K562 (cell line): ENCODE data around the gene ENO2. TPM values are rescaled to one million over a fixed set of nuclear protein-coding genes. Genes with fewer than 3 reads are reported as not detected.
A peak's percentile ranks its signal among the peaks of the same experiment; 100 is the strongest.

Experiments used
- CCNT2 ChIP-seq: IDR thresholded peaks from 2 replicates; pipeline ENCODE4 v1.6.1; 2011; ENCODE audit warnings: borderline replicate concordance, low read depth, mild to moderate bottlenecking, moderate library complexity, mixed read lengths, low read length; ENCODE audit not compliant: insufficient read length; ENCODE audit errors: extremely low read depth
- FIP1L1 ChIP-seq: fragments of 200-400 bp; formaldehyde crosslinking; IDR thresholded peaks from 2 replicates; pipeline ENCODE4 v1.6.1; 2018; ENCODE audit warnings: mild to moderate bottlenecking, low read depth, low read length; ENCODE audit not compliant: poor library complexity, severe bottlenecking
- FOXJ3 ChIP-seq: sonication (generic); formaldehyde crosslinking; IDR thresholded peaks from 2 replicates; pipeline ENCODE4 v1.4.0; 2020; ENCODE audit warnings: mild to moderate bottlenecking, missing genetic modification reagents
- HES1 ChIP-seq: fragments of 450-650 bp; IDR thresholded peaks from 2 replicates; pipeline ENCODE4 v1.6.1; 2016; ENCODE audit warnings: low read depth, mild to moderate bottlenecking, moderate library complexity
- HIVEP1 ChIP-seq: fragments of 250-450 bp; sonication (Bioruptor Pico); IDR thresholded peaks from 2 replicates; pipeline ENCODE4 v1.4.0; 2020; ENCODE audit warnings: mild to moderate bottlenecking
- KAT7 ChIP-seq: sonication (generic); formaldehyde crosslinking; IDR thresholded peaks from 2 replicates; pipeline ENCODE4 v1.8.0; 2022; ENCODE audit warnings: missing genetic modification reagents, mild to moderate bottlenecking, borderline replicate concordance
- RFX5 ChIP-seq: IDR thresholded peaks from 2 replicates; pipeline ENCODE4 v1.6.1; 2011; ENCODE audit warnings: low read depth, mild to moderate bottlenecking, improper control_type of control experiment, low read length
- SAFB ChIP-seq: fragments of 200-400 bp; formaldehyde crosslinking; IDR thresholded peaks from 2 replicates; pipeline ENCODE4 v1.6.1; 2017; ENCODE audit warnings: low read depth, low read length, borderline replicate concordance
- TAF9B ChIP-seq: fragments of 450-650 bp; IDR thresholded peaks from 2 replicates; pipeline ENCODE4 v1.6.1; 2018; ENCODE audit warnings: mild to moderate bottlenecking; ENCODE audit not compliant: partially characterized antibody
- ZBTB40 ChIP-seq, 2 experiments: fragments of 450-650 bp in 1 of 2; sonication (generic) in 1 of 2; formaldehyde crosslinking in 1 of 2; IDR thresholded peaks; 2 replicates each; pipeline versions ENCODE4 v1.7.1 to v1.9.0; 2016 to 2022; ENCODE audit warnings: inconsistent platforms in 1 of 2, mild to moderate bottlenecking in 1 of 2, missing genetic modification reagents in 1 of 2
- ZBTB7A ChIP-seq: IDR thresholded peaks from 2 replicates; pipeline ENCODE4 v1.6.1; 2011; ENCODE audit warnings: low read depth, mild to moderate bottlenecking, low read length, moderate library complexity, borderline replicate concordance; ENCODE audit not compliant: control insufficient read depth
- ZNF174 ChIP-seq: fragments of 250-450 bp; sonication (Bioruptor Pico); IDR thresholded peaks from 2 replicates; pipeline ENCODE4 v1.4.0; 2020; ENCODE audit warnings: mild to moderate bottlenecking
- ZNF398 ChIP-seq: fragments of 250-450 bp; sonication (Bioruptor Pico); IDR thresholded peaks from 2 replicates; pipeline ENCODE4 v1.8.0; 2021; ENCODE audit warnings: moderate library complexity, mild to moderate bottlenecking, inconsistent platforms
- polyA plus RNA-seq, 8 experiments: library from polyadenylated mRNA; depleted of rRNA in 4 of 8; stranded (reverse) in 5 of 8; unstranded in 3 of 8; fragments of >200 nt; fragmentation: Nextera tagmentation in 2 of 8; fragmentation: Illumina TruSeq in 1 of 8; extraction: Ambion mirVana in 2 of 8; extraction: Trizol in 1 of 8; gene quantifications; 2 replicates each; pipeline versions ENCODE4 v1.2.1 to v1.2.3, GENCODE V29; 2011 to 2014; ENCODE audit warnings: inconsistent platforms in 1 of 8, missing spikeins in 1 of 8
- total RNA-seq, 7 experiments: library from RNA; depleted of rRNA in 6 of 7; stranded (reverse); fragments of >200 nt in 6 of 7; fragmentation: Illumina TruSeq in 2 of 7; extraction: Trizol in 2 of 7; gene quantifications; 2 replicates each; pipeline versions ENCODE4 v1.2.1 to v1.2.3, GENCODE V29; 2011 to 2021; ENCODE audit warnings: low replicate concordance in 1 of 7

The ENO2 gene
- total and polyA plus RNA-seq, 9 of the 15 experiments (the other 6 are each of a cell fraction or from before 2014, with no cell fraction given): 10.9 to 43.3 (median 21.0) TPM

GRCh38 chr12:6867413-6868210 is 46.8 kb upstream of the ENO2 start, which contains the start of gene TPI1 (continued):
- TF ChIP-seq HIVEP1 (CRISPR knock-in tag): no peak
- no peak for TF ChIP-seq HES1
- peak; percentile 99 for TF ChIP-seq FIP1L1
- no peak for TF ChIP-seq ZBTB40 (IDR thresholded peaks at IDR 0.05)
- no peak for TF ChIP-seq ZBTB40 (CRISPR knock-in tag; IDR thresholded peaks at IDR 0.05)
- TF ChIP-seq TAF9B: peak; percentile 71
- peak; percentile 89 for TF ChIP-seq CCNT2
- no peak for TF ChIP-seq ZNF174 (CRISPR knock-in tag)
- no peak for TF ChIP-seq ZNF398 (CRISPR knock-in tag)
- TF ChIP-seq KAT7: 0 out of 2 replicates have a peak, but pooled peaks have one; percentile 62
- no peak for TF ChIP-seq SAFB
- TF ChIP-seq FOXJ3 (CRISPR knock-in tag): no peak
- no peak for TF ChIP-seq RFX5
- TF ChIP-seq ZBTB7A: peak; percentile 13; the same call in 1 of the 2 replicates
